PC-3 (cell line): Measurements from ENCODE around the gene SLC44A3. TPM values are rescaled to one million over a fixed set of nuclear protein-coding genes. Genes with fewer than 3 reads are reported as not detected.

Source experiments
- ATAC-seq: fragments of 200-7000 bp; cut with Tn5 transposase; 2 replicates; pipeline ENCODE4 v1.9.1; 2020; ENCODE audit warnings: mild to moderate bottlenecking, moderate library complexity
- BruUV-seq: library from RNA; stranded (reverse); fragments of 400-500 nt; replicated peaks from 2 replicates; lab custom pipeline; 2021; lab: Mats Ljungman, UMichigan
- CTCF ChIA-PET: fragments of 300-600 bp; sonication (Branson Sonifier 250); formaldehyde crosslinking; loops from one replicate; lab custom pipeline; 2022; ENCODE audit warnings: antibody characterized with exemption; lab: Charles Lee
- POLR2A ChIA-PET: fragments of 300-600 bp; sonication (Branson Sonifier 250); formaldehyde crosslinking; loops from one replicate; lab custom pipeline; 2022; ENCODE audit warnings: antibody characterized with exemption; ENCODE audit not compliant: unreplicated experiment; lab: Charles Lee
- DNase-seq: peaks from one replicate; pipeline ENCODE4 v3.0.0-alpha.2; 2015
- H2AFZ ChIP-seq: fragments of 300-600 bp; sonication (generic); 2 replicates; pipeline ENCODE4 v1.6.0; 2016; ENCODE audit warnings: antibody characterized with exemption, low read length
- H3F3A ChIP-seq: fragments of 300-600 bp; sonication (generic); one replicate; pipeline ENCODE4 v1.6.0; 2017; ENCODE audit warnings: antibody characterized with exemption, low read length, control low read depth, mild to moderate bottlenecking; ENCODE audit not compliant: unreplicated experiment
- H3K27ac ChIP-seq: fragments of 300-600 bp; sonication (generic); 2 replicates; pipeline ENCODE4 v1.5.1; 2016; ENCODE audit warnings: mild to moderate bottlenecking, low read length
- H3K27me3 ChIP-seq: fragments of 300-600 bp; sonication (generic); 2 replicates; pipeline ENCODE4 v1.6.1; 2016; ENCODE audit warnings: low read length, mixed read lengths
- H3K36me3 ChIP-seq: fragments of 300-600 bp; sonication (generic); 2 replicates; pipeline ENCODE4 v1.6.1; 2016; ENCODE audit warnings: low read depth, mixed run types, low read length, mixed read lengths
- H3K4me1 ChIP-seq: fragments of 300-600 bp; sonication (generic); 2 replicates; pipeline ENCODE4 v1.5.1; 2016; ENCODE audit warnings: low read length; ENCODE audit not compliant: insufficient read depth
- H3K4me2 ChIP-seq: fragments of 300-600 bp; sonication (generic); 2 replicates; pipeline ENCODE4 v1.6.0; 2016; ENCODE audit warnings: low read length
- H3K4me3 ChIP-seq: fragments of 300-600 bp; sonication (generic); 2 replicates; pipeline ENCODE4 v1.5.1; 2016; ENCODE audit warnings: mild to moderate bottlenecking, low read length, mixed read lengths
- H3K79me2 ChIP-seq: fragments of 300-600 bp; sonication (generic); 2 replicates; pipeline ENCODE4 v1.6.1; 2017; ENCODE audit warnings: low read length, mixed read lengths
- H3K9ac ChIP-seq: fragments of 300-600 bp; sonication (generic); 2 replicates; pipeline ENCODE4 v1.6.0; 2016; ENCODE audit warnings: mild to moderate bottlenecking, low read length
- H3K9me2 ChIP-seq: fragments of 300-600 bp; sonication (generic); replicated peaks from 2 replicates; pipeline ENCODE4 v1.6.1; 2016; ENCODE audit warnings: mixed run types, low read length, mixed read lengths
- H3K9me3 ChIP-seq: fragments of 300-600 bp; sonication (generic); 2 replicates; pipeline ENCODE4 v1.6.1; 2016; ENCODE audit warnings: low read length, mixed read lengths
- H4K20me1 ChIP-seq: fragments of 300-600 bp; sonication (generic); 2 replicates; pipeline ENCODE4 v1.6.1; 2016; ENCODE audit warnings: low read length, mixed read lengths
- CTCF ChIP-seq: fragments of 300-600 bp; sonication (generic); conservative IDR thresholded peaks from 2 replicates; pipeline ENCODE4 v1.5.1; 2017; ENCODE audit warnings: antibody characterized with exemption, low read depth, mild to moderate bottlenecking, low read length
- EZH2 ChIP-seq: fragments of 300-600 bp; sonication (generic); IDR thresholded peaks from one replicate; pipeline ENCODE4 v1.6.1; 2017; ENCODE audit warnings: antibody characterized with exemption, mild to moderate bottlenecking, low read length; ENCODE audit not compliant: unreplicated experiment
- EZH2phosphoT487 ChIP-seq: fragments of 300-600 bp; sonication (generic); IDR thresholded peaks from 2 replicates; pipeline ENCODE4 v1.6.1; 2018; ENCODE audit warnings: mild to moderate bottlenecking, antibody characterized with exemption, low read length, borderline replicate concordance
- intact Hi-C: fragments of 100-400 bp; cut with micrococcal nuclease; formaldehyde crosslinking; loops from 2 replicates; pipeline ENCODE4 v1.9.0; 2023
- total RNA-seq: library from RNA; depleted of rRNA; stranded (reverse); fragments of >200 nt; gene quantifications from 2 replicates; pipeline ENCODE4 v1.2.3, GENCODE V29; 2014

SLC44A3 gene
- total RNA-seq, 1 experiment from 2014 or later = 9.2 TPM

- CTCF ChIA-PET = interaction anchor here (0.5 kb wide), 1 partner anchor 158 kb away, joined by 4 read pairs; no protein-coding TSS in a partner anchor
- Histone ChIP-seq H3K9ac (no peak overlapping the region), H3K4me2 (no peak overlapping the region), H3K27ac (no peak overlapping the region), H3K9me2 (no peaks in the 10 kb centered on the region), H3K79me2 (no peaks in the 10 kb centered on the region), H3K36me3 (no peaks in the 10 kb centered on the region), H3K9me3 (no peaks in the 10 kb centered on the region), H4K20me1 (no peaks in the 10 kb centered on the region), H3F3A (no peaks in the 10 kb centered on the region), H3K4me3 (no peak overlapping the region), H3K27me3 (no peaks in the 10 kb centered on the region), H3K4me1 (no peaks in the 10 kb centered on the region), H2AFZ (no peak overlapping the region)
- intact Hi-C loops = no loop called here
- POLR2A ChIA-PET = no interaction called here
- no TSS peak for BruUV-seq
- ATAC-seq (no peak), DNase-seq (no peak)
- no peak for TF ChIP-seq CTCF
- TF ChIP-seq EZH2phosphoT487 = no peak
- no peak for TF ChIP-seq EZH2
Observed at GRCh38 chr1:94846308-94846707, 26.2 kb downstream of the SLC44A3 start.

GRCh38 chr1:94851571-94851970 is 31.4 kb downstream of the SLC44A3 start:
- H3K36me3 ChIP-seq = no peaks in the 10 kb centered on the region
- TF ChIP-seq EZH2phosphoT487 (no peak), CTCF (no peak), EZH2 (no peak)
- CTCF ChIA-PET = interaction anchor here (1.6 kb wide), 1 partner anchor 190 kb away, joined by 11 read pairs; no protein-coding TSS in a partner anchor
- H3F3A ChIP-seq = peaks cover 6% of the 10 kb centered on the region
- POLR2A ChIA-PET = no interaction called here
- intact Hi-C loops = loop anchor here (10.0 kb wide), 1 partner anchor 263 kb away; the partner anchor contains the start of gene TLCD4
- H3K9me3 ChIP-seq = no peaks in the 10 kb centered on the region
- no TSS peak for BruUV-seq
- DNase-seq (no peak), ATAC-seq (no peak)
- no peaks in the 10 kb centered on the region for H3K79me2 ChIP-seq
- H3K4me3 ChIP-seq = no peak overlapping the region
- no peak overlapping the region for H3K27ac ChIP-seq
- H3K4me2 ChIP-seq = no peak overlapping the region
- H3K4me1 ChIP-seq = peaks cover 40% of the 10 kb centered on the region
- H3K9me2 ChIP-seq = no peaks in the 10 kb centered on the region
- H2AFZ ChIP-seq = no peak overlapping the region
- H3K27me3 ChIP-seq = no peaks in the 10 kb centered on the region
- no peaks in the 10 kb centered on the region for H4K20me1 ChIP-seq
- no peak overlapping the region for H3K9ac ChIP-seq

- no peak for DNase-seq
- H3K27ac ChIP-seq = peak overlapping the region; percentile 97; the same call in 1 of the 2 replicates
- no peaks in the 10 kb centered on the region for H4K20me1 ChIP-seq
- H3K27me3 ChIP-seq = no peaks in the 10 kb centered on the region
- H3K4me2 ChIP-seq = peak overlapping the region; percentile 83
- H3K9me3 ChIP-seq = no peaks in the 10 kb centered on the region
- H3F3A ChIP-seq = peaks cover 6% of the 10 kb centered on the region
- no TSS peak for BruUV-seq
- ATAC-seq = no peak
- no peaks in the 10 kb centered on the region for H3K79me2 ChIP-seq
- ChIA-PET CTCF (interaction anchor here (0.6 to 1.6 kb wide), 3 partner anchors 165 to 191 kb away, joined by 3 to 11 read pairs (median 6); no protein-coding TSS in a partner anchor), POLR2A (no interaction called here)
- intact Hi-C loops = loop anchor here (10.0 kb wide), 1 partner anchor 262 kb away; the partner anchor contains the start of gene TLCD4
- no peak overlapping the region for H2AFZ ChIP-seq
- peaks cover 52% of the 10 kb centered on the region for H3K4me1 ChIP-seq
- H3K4me3 ChIP-seq = no peak overlapping the region
- H3K9me2 ChIP-seq = no peaks in the 10 kb centered on the region
- TF ChIP-seq CTCF = peak; percentile 52
- no peak for TF ChIP-seq EZH2
- H3K36me3 ChIP-seq = no peaks in the 10 kb centered on the region
- H3K9ac ChIP-seq = no peak overlapping the region
Observed at GRCh38 chr1:94852788-94853187, 32.6 kb downstream of the SLC44A3 start.
